Measurements from ENCODE around the gene GLT6D1.

The GLT6D1 gene

GRCh38 chr9:135582966-135583687 is 56.2 kb downstream of the GLT6D1 start:
- DNase-seq = no peak

- no peak for DNase-seq
Measured at GRCh38 chr9:135582541-135582940, 56.8 kb downstream of the GLT6D1 start.

GRCh38 chr9:135581636-135582426 is 57.5 kb downstream of the GLT6D1 start:
- no peak for DNase-seq

GRCh38 chr9:135580664-135581380 is 58.5 kb downstream of the GLT6D1 start:
- DNase-seq = no peak

GRCh38 chr9:135579889-135580660 is 59.3 kb downstream of the GLT6D1 start:
- DNase-seq = no peak

- no peak for DNase-seq
Measured at GRCh38 chr9:135579356-135579755, 60.0 kb downstream of the GLT6D1 start.

- no peak for DNase-seq
Measured at GRCh38 chr9:135577256-135577655, 62.1 kb downstream of the GLT6D1 start.

GRCh38 chr9:135575995-135576631 is 63.2 kb downstream of the GLT6D1 start:
- DNase-seq = no peak

GRCh38 chr9:135574943-135575342 is 64.4 kb downstream of the GLT6D1 start:
- no peak for DNase-seq

- no peak for DNase-seq
Measured at GRCh38 chr9:135574331-135574730, 65.0 kb downstream of the GLT6D1 start.

All from fibroblast of skin of back (primary cell).